A172 (cell line): ENCODE results near the gene HTD2. TPM values are rescaled to one million over a fixed set of nuclear protein-coding genes. Genes with fewer than 3 reads are reported as not detected.
"Not testable (repeated sequence)": the region's sequence is repeated elsewhere in the genome, so short reads cannot be mapped to it uniquely, and the experiment has no call there.

Experiments
- DNase-seq: peaks from one replicate; pipeline ENCODE4 v3.0.0-alpha.2; 2015; ENCODE audit warnings: low spot score
- total RNA-seq: library from RNA; depleted of rRNA; stranded (reverse); fragments of >200 nt; shearing (Covaris generic); gene quantifications from 2 replicates; pipeline ENCODE4 v1.2.3, GENCODE V29; 2014; rRNA removed

Gene HTD2
- 6.2 TPM in 2 replicates for total RNA-seq

GRCh38 chr3:58305882-58306711 is at the start of gene HTD2, which contains the start of gene RPP14:
Gene HTD2 (plus strand): TSS chr3:58306520. CDS start chr3:58317614, 11,094 bp downstream.
Gene RPP14 (plus strand): TSS chr3:58306245. CDS start chr3:58310330, 4,085 bp downstream.
- peak; percentile 89 for DNase-seq

- DNase-seq, result no peak
Measured at GRCh38 chr3:58258392-58259055, 47.8 kb upstream of the HTD2 start.

GRCh38 chr3:58260261-58260731 is 46.0 kb upstream of the HTD2 start:
- DNase-seq, result peak; percentile 93

- DNase-seq, result peak; percentile 70
Measured at GRCh38 chr3:58260733-58261132, 45.6 kb upstream of the HTD2 start.

GRCh38 chr3:58261954-58262666 is 44.2 kb upstream of the HTD2 start:
- DNase-seq, result no peak

GRCh38 chr3:58266577-58266976 is 39.7 kb upstream of the HTD2 start:
- DNase-seq, result no peak

- not testable (repeated sequence) for DNase-seq
Measured at GRCh38 chr3:58267543-58267942, 38.8 kb upstream of the HTD2 start.

GRCh38 chr3:58269356-58269755 is 37.0 kb upstream of the HTD2 start:
- no peak for DNase-seq

GRCh38 chr3:58270485-58270884 is 35.8 kb upstream of the HTD2 start:
- DNase-seq, result no peak

- peak; percentile 88 for DNase-seq
Measured at GRCh38 chr3:58271901-58272501, 34.3 kb upstream of the HTD2 start.

- DNase-seq, result peak; percentile 14
Measured at GRCh38 chr3:58272891-58273290, 33.4 kb upstream of the HTD2 start.

GRCh38 chr3:58273362-58273761 is 33.0 kb upstream of the HTD2 start:
- DNase-seq, result not testable (repeated sequence)

GRCh38 chr3:58274027-58274614 is 32.2 kb upstream of the HTD2 start:
- DNase-seq, result no peak

GRCh38 chr3:58281069-58281468 is 25.3 kb upstream of the HTD2 start:
- no peak for DNase-seq

- no peak for DNase-seq
Measured at GRCh38 chr3:58285334-58285733, 21.0 kb upstream of the HTD2 start.

GRCh38 chr3:58287354-58287753 is 19.0 kb upstream of the HTD2 start:
- no peak for DNase-seq

GRCh38 chr3:58288011-58288728 is 18.1 kb upstream of the HTD2 start:
- no peak for DNase-seq

GRCh38 chr3:58288964-58289613 is 17.2 kb upstream of the HTD2 start:
- DNase-seq, result not testable (repeated sequence)

- not testable (repeated sequence) for DNase-seq
Measured at GRCh38 chr3:58290446-58290845, 15.9 kb upstream of the HTD2 start.
